Astrocyte (in vitro differentiated cells and primary cell): ENCODE data around the gene KCNH8.

Source experiments
- CTCF ChIP-seq: IDR thresholded peaks from 2 replicates; pipeline ENCODE4 v1.5.1; 2011; ENCODE audit warnings: low read depth, mild to moderate bottlenecking, inconsistent platforms, low read length, moderate library complexity; ENCODE audit not compliant: insufficient read depth
- EZH2 ChIP-seq: IDR thresholded peaks from 2 replicates; pipeline ENCODE4 v1.6.1; 2012; ENCODE audit warnings: mild to moderate bottlenecking, low read length, inconsistent platforms; ENCODE audit not compliant: insufficient read depth

- no peak for TF ChIP-seq CTCF
- TF ChIP-seq EZH2, result no peak
These were observed 99.8 kb downstream of the KCNH8 start for GRCh38 chr3:19248143-19248542.
